Measurements from ENCODE around the gene GMDS.

Gene GMDS

DNA sequence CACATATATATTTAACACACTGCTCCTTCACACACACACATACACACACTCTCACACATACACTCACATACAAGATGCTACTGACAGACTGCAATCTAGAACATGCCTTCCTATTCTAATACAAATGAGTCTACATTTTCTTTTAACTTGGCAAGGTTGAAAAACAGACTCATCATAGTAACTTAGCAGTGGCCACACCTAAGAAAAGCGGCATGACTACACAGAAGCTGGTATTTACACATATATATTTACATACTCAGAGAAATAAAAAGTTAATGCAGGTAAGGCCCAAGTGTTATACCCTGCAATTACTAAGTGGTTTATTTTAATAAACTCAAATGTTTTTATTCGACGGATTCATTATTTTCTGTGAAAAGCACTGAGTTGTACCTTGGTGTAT, 426.4 kb downstream of the GMDS start:
- DNase-seq: no peak

DNA sequence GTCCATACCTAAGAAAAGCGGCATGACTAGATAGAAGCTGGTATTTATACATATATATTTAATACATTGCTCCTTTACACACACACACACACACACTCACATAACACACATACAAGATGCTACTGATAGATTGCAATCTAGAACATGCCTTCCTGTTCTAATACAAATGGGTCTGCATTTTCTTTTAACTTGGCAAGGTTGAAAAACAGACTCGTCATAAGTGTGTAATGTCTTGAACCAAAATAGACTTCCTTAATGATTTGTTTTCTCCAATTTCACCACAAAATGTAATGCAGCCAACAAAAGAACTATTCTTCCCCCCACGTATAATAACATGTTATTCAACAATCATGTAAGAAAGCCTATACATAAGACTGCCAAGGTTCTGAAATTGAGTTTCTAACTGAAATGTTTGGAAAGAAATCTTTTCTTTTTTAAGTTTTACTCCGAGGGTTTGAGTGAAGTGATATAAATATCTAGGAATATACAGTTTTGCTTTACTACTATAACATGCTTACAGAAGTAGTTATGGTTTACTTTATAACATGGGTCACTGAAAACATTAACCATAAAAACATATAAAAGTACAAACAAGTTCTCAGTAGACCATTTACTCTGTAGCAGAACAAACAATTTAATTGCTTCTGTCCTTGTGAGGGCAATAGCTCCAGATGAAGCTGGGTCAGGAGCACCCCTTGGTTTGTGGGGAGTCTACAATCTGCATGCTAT, 428.2 kb downstream of the GMDS start:
- no peak for DNase-seq

DNA sequence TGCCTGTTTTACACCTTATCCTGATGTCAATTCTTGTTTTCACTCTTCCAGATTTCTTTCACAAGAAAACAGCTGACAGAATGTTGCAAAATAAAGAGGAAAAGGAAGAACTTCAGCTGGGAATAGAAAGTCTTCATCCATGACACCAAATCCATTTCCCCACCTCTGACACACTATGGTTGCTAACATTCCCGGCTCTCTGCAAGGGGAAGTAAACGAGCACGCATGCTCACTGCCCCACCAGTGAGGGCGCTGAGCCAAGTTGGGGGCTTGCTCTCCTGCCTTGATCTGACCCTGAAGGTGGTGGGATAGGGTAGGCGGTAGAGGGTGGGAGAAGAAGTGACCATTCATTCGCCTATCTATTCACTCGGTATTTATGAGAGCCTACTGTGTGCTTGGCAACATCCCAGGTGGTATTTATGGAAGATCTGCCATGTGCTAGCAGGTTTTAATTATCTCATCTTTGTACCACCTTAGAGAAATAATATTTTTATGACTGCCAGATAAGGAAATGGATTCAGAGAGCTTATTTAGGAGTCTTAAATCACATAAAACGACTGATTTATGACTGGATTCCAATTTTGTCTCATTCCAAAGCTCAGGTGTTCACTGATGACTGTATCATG, 429.5 kb downstream of the GMDS start:
- no peak for DNase-seq

DNA sequence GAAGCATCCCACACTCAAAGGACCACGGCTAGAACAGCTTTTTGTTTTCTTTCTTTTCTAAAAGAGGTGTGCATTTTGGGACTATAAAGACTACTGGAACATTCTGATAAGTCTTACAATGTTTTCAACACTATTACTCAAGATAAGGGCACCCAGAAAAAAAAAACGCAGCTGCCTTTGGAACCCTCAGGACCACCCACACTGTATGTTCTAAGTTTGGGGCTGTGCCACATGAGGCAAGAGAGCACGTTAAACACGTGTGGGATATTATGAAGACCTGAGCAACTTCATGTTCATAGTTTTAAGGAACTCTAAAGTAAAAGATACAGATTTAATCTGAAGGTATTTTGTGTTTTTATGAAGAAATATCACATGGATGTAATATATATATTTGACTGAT, 431.1 kb downstream of the GMDS start:
- DNase-seq: no peak

DNA sequence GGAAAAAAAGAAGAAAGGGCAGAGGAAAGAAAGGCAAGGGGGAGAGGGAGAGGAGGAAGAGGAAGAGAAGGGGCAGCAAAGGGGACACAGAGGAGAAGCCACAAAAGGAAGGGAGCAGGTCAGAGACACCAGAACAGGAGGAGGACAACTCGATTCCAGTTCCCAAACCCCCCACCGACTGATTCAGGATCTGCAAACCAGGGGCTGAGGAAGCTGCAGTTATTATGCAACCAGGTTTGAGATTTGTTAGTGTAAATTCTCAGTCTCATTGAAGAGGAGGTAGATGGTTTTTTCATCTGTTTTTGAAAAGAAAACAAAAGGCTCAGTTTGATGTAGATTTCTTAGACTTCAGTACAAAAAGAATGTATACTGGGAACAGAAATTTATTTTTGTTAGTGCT, 432.9 kb downstream of the GMDS start:
- no peak for DNase-seq

DNA sequence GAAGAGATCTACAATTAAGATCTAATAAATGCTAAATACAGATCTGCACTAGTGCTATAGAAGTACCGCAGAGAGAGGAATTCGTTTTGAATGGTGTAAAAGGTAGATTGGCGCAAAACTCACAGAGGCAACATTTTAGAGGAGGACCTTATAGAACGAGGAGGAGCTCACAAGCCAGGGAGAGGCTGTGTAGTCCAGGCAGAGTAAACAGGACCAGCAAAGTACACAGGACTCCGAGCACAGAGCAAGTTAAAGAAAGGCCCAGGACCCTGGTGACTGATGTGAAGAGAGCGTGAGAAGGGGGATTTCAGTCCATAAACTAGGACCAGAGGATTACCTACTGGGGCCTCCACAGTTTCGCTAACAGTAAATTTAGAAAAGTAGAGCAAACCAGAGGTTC, 433.4 kb downstream of the GMDS start:
- no peak for DNase-seq

DNA sequence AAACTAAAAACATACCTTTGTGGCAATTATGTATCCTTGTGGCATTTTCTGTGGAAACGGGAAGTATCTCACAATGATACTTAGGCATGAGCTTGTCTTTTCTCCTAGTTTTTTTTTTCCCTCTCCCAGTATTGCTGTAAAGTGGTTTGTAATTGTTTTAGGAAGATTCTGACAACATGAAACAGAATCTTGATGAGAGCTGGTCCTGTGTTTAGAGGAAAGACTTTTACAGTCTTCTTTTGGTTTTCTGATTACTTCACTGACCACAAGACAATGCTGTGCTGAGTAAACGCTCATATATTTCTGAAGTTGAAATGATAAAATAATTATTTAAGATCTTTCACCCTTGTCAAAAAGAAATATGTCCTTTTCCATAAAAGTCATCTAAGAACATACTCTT, 434.5 kb downstream of the GMDS start:
- no peak for DNase-seq

DNA sequence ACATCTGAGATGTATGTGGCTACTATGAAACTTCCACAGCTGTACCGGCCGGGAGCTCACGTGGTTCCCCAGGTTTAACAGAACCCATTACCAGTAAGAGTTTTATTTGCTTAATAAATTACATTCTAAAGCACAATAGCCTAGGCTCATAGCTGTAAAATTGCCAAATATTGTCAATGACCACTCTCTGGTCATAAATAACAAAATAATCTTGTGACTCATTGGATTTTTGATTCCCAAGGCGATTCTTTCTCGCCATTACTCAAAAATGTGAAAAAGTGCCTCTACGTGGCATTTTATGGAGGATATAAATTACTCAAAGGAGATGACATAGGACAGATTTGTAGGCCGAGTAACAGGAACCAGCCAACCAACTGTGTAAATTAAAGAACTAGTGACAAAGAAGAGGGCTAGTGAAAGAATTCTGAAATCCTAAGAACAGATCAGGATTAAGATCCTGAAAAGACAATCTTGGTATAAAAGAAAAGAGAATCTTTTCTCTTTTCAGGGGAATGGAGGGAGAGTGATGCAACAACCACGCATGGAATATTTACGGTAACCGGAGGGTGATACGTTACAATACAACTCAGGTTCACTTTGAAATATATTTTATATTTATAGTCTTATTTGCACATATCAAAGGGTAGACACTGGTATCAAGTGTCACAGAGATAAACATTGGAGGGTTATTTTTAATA, 436.0 kb downstream of the GMDS start:
- DNase-seq: no peak

DNA sequence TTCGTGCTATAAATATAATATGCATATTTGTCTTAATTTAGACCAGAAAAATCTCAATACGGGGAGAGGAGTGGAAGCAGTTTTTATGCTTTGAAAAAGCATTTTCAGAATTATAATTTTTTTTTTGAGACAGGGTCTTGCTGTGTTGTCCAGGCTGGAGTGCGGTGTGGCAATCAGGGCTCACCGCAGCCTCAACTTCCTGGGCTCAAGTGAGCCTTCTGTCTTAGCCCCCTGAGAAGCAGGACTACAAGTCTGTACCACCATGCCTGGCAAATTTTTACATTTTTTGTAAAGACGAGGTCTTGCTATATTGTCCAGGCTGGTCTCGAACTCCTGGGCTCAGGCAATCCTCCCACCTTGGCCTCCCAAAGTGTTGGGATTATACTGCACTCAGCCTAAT, 438.5 kb downstream of the GMDS start:
- no peak for DNase-seq

DNA sequence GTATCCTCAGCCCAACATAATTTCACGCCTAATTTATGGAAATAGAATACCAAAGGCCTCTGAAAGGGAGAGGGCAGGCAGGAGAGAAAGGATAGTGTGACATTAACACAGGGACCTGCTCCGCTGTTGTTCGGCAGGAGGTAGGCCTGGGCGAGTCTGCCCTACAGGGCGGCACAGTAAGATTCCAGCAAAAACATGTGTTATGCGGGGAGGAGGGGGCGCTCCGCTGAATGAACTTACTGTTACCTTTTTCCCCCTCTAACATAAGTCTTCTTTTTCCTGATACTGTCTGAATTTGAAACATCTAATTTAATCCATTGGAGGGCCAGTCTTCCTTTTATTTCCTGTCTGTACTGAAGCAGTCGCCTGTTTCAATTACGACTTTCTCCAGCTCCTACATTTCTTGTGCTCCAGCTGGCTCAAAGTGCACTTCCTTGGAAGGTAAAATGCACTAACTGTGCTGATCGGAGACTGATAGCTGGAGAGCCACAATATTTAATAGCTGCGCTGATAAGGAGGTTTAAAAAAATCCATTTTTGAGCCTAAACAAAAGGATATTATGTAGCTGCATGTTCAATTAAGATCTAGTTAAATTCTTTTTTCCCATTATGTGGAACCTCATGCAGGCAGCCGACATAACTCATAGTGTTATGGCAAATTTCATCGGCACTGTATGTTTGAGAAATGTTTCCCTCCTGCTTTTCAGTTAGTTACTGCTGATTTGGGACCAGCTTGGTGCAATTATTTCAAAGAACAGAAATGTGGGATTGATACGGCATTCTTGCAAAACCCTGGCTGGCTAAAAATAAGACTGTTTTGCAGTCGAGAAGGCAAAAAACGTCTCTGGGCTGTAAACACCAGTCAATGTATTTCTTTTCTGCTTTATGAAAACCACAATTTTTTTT, 442.7 kb downstream of the GMDS start:
- DNase-seq: no peak

DNA sequence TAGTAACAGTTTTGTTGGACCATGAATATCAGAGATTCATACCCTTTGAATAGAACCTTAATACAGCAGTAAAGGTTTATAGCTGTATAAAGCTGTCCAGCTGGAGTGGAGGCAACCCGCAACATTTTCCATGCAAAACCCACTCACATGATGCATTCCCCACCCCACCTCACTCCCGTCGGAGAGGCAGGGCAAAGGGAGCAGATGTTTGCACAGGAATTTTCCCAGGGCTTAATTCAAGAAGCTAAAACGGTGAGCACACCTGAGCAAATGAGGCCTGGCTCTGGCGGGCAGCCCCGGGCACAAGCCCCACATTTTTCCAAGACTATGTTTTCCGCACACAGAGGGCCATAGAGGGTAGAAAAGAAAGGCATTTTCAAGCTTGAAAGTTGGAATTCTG, 444.0 kb downstream of the GMDS start:
- DNase-seq: no peak

DNA sequence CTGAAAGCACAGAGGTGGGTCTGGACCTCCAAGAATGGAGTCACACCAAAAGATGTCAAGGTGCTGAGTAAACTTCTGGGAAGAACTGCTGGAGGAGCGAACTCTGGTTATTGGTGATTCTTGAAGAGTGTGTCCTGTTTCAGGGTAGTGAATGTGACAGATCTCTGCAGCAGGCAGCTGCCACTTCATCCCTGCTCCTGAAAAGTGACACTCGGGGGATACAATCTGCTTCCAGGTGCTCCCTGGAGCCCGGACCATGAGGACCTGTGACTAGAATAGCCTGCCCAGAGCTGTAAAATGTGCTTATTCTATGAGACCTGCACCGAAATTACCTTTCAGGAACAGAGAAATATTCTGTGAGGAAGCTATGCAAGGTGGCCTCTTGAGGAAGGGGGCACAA, 444.6 kb downstream of the GMDS start:
- DNase-seq: no peak

DNA sequence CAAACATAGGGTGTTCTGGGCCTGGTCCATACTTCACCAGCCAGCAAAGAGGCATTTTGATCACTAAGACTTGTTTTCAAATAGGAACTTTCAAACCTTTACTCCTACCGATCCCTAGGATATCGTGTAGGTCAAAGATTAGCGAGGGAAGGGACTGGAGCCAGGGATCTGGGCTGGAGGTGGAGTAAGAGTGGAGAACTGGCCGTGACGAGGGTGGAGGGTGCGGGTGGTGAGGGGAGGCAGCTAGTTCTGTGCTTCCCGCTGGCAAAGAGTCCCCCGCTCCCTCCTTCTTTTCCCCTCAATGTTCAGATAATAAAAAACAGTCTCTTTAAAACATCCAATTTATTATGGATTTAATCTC, 446.5 kb downstream of the GMDS start:
- DNase-seq: no peak

DNA sequence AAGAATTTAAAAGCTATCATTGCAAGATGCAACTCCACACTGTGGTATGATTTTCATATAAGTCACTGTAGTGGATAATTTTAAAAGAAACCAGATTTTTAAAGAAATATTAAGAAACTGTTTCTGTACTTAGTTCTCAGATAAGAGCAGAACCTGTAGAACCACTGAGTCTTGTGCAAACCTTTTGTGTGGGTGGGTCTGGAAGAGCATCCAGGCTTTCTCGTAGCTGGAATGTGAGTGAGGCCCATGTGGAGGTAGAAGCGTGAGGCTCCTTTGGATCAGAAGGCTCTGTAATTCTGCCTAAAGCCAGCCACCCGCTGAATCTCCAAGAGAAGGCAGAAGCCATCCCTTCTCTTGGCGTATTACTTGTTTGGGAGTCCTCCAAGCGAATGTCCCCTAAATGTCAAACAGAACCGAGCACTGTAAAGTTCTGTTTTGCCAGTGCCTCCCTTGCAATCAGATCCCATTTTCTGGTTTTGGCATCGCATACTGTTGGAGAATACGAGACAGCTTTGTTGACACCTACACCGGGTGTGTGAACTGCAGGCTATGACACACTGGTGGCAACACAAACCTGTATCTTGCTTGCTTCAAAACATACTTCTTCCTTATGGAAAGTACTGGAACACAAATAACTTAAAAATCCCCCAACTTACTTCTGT, 447.0 kb downstream of the GMDS start:
- DNase-seq: no peak

DNA sequence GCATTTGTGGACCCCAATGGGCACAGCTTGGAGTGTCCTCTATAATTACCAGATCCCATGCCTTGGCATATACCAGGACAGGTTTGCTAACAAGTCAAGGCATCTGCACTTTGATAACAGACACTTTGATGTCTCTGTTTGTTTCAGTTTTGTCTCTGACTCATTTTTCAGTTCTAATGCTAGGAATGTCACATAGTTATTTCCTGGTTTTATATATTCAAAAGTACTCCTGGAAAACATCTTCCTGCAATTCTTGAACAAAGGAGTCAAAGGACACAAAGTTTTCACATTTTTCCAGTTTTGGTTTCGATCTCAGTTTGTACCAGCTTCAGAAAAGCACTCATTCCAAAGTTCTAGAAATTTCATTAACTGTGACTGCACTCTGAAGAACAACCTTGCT, 447.6 kb downstream of the GMDS start:
- no peak for DNase-seq

DNA sequence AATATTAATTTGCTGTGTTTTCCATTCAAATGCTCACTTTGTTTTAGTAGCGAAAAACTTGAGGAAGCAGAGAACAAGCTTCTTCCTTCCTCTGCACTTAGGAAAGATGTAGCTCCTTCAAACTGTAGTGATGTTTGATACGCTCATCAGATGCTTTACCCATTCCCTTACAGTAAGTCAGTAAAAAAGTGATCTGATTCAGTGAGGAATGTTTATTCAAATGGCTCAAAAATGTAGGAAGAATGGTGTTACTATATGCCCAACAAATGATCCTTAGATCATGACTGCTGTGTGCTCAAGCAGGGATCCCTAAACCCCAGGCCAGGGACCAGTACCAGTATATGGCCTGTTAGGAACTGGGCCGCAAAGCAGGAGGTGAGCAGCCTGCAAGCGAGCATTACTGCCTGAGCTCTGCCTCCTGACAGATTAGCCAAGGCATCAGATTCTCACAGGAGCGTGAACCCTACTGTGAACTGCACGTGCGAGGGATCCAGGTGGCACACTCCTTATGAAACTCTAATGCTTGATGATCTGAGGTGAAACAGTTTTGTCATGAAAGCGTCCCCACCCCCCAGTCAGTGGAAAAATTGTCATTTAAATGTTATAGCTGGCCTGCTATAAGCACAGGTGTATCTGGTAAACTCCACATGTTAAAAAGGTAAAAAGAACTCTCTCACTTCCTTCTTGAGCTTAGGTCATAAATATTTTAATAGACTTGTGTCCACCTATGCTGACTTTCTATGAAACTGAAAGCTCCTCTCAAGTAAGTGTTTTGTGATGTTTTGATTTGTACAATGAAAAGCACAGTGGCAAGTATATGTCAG, 448.5 kb downstream of the GMDS start:
- no peak for DNase-seq

DNA sequence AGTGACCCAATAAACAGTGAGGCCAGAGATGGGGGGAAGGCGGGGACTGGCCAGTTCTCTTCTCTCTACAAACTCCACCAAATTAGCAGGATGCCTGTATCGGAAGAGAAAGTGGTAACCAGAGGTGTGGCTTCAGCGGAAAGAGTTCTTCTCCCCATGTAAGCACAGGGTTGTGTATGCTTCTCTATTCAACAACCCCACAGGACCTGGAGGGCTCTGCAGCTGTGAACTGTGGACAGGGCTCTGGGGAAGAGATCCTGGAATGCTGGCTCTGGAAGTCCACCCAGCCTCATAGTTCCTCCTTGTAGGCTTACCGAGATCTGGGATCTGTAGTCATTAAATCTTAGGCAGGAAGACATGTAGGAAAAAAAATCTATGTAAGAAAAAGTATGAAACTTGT, 449.5 kb downstream of the GMDS start:
- DNase-seq: no peak

DNA sequence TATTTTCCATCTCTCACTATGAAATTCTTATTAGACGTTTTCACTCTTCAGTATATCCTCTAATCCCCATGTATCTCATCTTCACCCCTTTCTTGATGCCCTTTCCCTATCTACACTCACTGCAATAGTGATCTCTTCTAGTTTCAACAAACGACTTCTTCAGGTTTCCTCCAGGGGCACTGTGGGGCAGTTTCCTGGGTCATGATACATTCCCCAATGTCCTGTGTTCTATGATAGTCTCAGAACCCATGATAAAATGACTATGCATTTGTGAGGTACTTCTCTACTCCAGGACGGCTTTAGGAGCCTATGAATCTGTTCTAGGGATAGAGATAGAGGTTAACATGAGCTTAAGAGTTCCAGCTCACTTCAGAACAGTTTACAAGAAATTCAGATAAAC, 452.4 kb downstream of the GMDS start:
- no peak for DNase-seq

DNA sequence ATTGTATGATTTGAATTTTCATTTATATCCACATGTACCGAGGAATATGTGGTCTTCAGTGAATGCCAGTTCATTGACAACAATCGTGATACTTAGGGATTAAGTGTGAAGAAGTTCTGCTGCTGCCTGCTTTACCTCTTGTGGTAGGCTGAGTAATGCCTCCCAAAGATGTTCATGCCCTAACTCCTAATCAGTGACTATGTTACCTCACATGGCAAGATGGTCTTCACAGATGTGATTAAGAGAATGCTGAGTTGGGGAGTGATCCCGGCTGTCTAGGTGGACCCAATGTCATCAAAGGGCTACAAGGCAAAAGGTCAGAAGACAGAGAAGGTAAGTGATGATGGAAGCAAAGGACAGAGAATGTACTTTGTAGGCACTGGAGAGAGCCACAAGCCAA, 454.7 kb downstream of the GMDS start:
- DNase-seq: no peak

DNA sequence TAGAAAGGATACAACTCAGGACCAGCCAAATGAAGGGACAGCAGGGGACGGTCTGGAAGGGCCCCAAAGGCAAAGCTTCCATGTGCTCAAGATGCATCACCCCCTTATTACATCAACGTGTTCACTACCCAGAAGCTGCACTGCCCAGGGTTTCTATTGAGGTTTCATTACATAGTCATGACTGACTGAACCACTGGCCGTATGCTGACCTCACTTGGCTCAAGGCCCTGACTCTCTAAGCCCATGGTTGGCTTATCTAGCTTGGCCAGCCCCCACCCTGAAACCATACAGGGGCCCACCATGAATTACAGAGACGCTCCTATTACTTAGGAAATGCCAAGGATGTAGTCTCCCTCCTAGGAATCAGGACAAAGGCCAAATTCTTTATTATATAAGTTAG, 456.3 kb downstream of the GMDS start:
- DNase-seq: no peak

DNA sequence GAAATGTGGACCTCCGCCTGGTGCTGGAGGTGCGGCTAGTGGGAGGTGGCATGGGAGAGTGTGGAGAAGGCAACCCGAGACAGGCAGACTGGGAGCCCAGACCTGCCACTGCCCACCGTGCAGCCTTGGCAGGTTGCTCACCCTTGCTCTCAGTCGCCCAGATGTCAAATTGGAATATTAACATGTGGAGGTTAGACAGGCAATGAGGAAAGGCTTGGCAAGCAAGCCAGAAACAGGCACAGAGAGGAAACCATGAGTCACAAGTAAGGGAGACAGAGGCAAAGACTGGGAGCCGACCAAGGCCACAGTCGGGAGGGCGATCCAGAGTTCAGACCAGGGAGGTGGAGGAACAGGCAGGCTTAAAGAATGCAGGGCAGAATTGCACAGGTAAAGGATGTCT, 457.5 kb downstream of the GMDS start:
- DNase-seq: no peak

All from SIG-M5 (cell line).